Neural progenitor cell (in vitro differentiated cells): Measurements from ENCODE around the gene ACYP2.

ENCODE experiments used
- EZH2 ChIP-seq: fragments of 200-600 bp; sonication (generic); IDR thresholded peaks from 2 replicates; pipeline ENCODE4 v1.6.1; 2017; ENCODE audit warnings: antibody characterized with exemption, mild to moderate bottlenecking, moderate library complexity
- EZH2phosphoT487 ChIP-seq: fragments of 200-600 bp; sonication (generic); IDR thresholded peaks from 2 replicates; pipeline ENCODE4 v1.6.1; 2017; ENCODE audit warnings: antibody characterized with exemption
- TF ChIP-seq, protein P1 (sequence below): fragments of 200-600 bp; sonication (generic); IDR thresholded peaks from 2 replicates; pipeline ENCODE4 v1.5.1; 2017; ENCODE audit warnings: antibody characterized with exemption, mild to moderate bottlenecking

DNA sequence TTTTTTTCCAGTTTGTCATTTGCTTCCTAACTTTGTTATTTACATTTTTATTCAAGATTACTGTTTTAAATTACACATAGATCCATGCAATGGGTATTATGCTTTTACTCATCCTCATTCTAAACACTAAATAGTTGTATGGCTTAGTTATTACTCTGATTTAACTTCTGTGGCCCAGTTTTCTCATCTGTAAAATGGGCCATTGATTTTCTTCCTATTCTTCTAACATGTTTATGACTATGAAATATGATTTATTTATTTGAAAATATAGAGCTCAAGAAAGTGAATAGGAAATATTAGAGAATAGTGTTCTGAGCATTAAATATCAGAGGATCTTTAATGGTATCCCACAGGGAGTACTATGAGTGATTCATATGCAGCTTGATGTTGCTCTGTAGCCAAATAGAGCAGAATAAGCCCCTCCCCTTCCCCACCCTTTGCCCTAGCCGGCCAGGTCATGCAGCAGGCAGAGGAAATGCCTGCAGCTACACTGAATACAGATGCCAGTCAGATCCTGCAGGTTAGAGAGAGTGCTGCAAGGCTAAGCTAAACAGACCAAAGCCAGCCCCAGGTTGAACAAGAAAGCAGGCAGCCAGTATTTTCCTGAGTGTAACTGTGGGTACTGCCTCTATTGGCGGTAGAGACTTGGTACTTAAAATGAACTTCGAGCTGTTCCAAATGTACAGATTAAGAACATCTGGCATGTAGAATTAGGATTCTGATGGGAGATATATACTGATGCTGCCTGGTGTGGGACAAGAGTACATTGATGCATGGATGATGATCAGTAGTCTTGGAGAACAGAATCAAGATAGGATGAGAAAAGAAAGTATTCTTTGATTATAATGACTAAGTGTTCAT is 11.7 kb upstream of the ACYP2 start:
- TF ChIP-seq, protein P1, sequence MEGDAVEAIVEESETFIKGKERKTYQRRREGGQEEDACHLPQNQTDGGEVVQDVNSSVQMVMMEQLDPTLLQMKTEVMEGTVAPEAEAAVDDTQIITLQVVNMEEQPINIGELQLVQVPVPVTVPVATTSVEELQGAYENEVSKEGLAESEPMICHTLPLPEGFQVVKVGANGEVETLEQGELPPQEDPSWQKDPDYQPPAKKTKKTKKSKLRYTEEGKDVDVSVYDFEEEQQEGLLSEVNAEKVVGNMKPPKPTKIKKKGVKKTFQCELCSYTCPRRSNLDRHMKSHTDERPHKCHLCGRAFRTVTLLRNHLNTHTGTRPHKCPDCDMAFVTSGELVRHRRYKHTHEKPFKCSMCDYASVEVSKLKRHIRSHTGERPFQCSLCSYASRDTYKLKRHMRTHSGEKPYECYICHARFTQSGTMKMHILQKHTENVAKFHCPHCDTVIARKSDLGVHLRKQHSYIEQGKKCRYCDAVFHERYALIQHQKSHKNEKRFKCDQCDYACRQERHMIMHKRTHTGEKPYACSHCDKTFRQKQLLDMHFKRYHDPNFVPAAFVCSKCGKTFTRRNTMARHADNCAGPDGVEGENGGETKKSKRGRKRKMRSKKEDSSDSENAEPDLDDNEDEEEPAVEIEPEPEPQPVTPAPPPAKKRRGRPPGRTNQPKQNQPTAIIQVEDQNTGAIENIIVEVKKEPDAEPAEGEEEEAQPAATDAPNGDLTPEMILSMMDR, result no peak
- TF ChIP-seq EZH2, result no peak
- TF ChIP-seq EZH2phosphoT487, result no peak
